ENCODE measurements around the gene BRINP3.

The BRINP3 gene

GRCh38 chr1:190303501-190303900 lies 174.2 kb downstream of the BRINP3 start:
- no peak for DNase-seq

- no peak for DNase-seq
These were observed 181.2 kb downstream of the BRINP3 start for GRCh38 chr1:190296453-190296852.

GRCh38 chr1:190289897-190290296 lies 187.8 kb downstream of the BRINP3 start:
- no peak for DNase-seq

GRCh38 chr1:190286111-190286510 lies 191.6 kb downstream of the BRINP3 start:
- no peak for DNase-seq

- no peak for DNase-seq
These were observed 200.6 kb downstream of the BRINP3 start for GRCh38 chr1:190277107-190277506.

DNA sequence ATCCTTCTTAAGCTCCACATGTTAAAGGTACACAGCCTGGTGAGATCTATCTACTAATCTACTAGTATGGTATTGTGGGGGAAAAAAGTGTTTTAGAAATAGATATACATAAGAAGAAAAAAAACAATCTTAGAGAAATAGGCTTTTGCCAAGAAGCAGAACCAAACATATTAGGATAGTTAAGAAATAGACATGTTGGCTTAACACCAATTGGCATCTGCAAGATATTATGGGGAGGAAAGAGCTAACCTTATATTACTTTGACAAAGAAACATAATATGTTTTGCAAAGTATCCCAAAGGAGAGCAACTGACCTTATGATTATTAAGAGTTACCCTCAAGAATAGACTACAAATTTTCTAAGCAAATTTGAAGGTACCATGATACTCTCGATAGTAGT lies 202.9 kb downstream of the BRINP3 start:
- no peak for DNase-seq

DNA sequence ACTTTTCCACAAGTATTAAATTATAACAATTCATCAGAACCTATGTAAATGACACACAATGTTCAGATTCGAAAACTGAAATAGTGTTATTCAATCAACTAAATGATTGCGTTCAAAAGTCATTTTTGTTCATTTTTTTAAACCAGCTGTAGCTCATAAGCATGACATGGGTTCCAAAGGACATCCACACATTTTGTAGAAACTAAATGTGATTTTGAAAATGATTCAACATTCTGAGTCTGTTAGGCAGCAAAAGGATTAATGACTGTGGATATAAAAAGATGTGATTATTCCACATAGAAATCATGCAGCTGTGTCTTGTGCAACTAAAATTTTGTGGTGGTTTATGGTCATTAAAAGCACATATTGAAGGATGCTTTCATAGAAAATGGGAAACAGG lies 204.5 kb downstream of the BRINP3 start:
- no peak for DNase-seq

GRCh38 chr1:190262538-190262937 lies 215.1 kb downstream of the BRINP3 start:
- no peak for DNase-seq

GRCh38 chr1:190259424-190259823 lies 218.2 kb downstream of the BRINP3 start:
- DNase-seq = no peak

GRCh38 chr1:190258003-190258402 lies 219.7 kb downstream of the BRINP3 start:
- no peak for DNase-seq

- no peak for DNase-seq
These were observed 225.6 kb downstream of the BRINP3 start for GRCh38 chr1:190252046-190252445.

DNA sequence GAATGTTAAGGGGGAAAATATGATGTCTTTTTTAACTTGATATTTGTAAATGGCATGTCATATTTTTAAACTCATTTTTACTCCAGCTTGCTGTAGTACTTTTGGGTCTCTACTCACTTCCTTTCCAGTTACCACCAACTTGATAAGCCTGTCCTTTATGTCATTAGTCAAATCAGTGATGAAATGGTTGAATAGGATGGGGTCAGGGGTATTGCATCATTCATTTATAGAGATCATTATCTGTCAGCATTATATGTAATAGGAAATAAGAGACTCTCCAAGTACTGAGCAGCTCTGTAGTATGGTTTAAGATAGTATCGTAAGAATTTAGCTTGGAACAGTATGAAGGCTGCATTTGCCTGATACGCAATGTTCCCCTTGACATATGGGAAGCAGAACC lies 227.3 kb downstream of the BRINP3 start:
- DNase-seq = no peak

- DNase-seq = no peak
These were observed 233.3 kb downstream of the BRINP3 start for GRCh38 chr1:190244406-190244805.

DNA sequence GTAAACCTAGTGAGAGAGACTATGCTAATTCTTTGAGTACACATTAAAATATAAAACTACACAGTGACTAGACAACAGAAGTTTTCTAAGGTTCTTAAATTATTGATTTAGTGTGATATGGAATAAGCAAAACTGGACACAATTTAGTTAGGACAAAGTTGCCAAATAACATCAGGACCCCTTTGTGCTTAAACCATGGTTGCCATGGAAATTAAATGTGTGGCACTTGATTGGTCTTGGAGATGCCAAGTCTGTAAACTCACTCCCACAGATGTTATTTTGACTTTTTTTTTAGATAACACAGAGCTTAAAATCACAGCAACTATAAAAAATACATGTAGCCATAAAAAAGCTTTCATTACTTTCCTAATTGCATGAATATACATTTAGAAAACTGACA lies 234.6 kb downstream of the BRINP3 start:
- no peak for DNase-seq

DNA sequence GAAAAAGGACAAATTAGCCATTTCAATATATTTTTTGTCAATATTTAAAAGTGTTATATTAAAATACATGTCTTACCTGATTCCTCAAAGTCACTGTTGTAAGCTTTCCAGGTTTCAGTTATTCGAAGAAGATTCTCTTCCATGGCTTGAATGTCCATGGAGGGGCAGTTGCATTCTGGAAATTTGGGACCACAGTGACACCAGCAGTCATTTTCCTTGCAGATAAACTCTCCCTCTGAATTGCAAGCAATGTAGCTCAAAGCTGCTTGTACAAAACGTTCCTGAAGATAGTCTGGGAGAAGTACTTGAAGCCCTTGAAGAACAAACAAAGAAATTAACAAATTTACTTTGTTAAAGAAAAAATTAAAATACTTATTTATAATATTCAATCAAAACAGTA lies 251.7 kb downstream of the BRINP3 start:
- no peak for DNase-seq

DNA sequence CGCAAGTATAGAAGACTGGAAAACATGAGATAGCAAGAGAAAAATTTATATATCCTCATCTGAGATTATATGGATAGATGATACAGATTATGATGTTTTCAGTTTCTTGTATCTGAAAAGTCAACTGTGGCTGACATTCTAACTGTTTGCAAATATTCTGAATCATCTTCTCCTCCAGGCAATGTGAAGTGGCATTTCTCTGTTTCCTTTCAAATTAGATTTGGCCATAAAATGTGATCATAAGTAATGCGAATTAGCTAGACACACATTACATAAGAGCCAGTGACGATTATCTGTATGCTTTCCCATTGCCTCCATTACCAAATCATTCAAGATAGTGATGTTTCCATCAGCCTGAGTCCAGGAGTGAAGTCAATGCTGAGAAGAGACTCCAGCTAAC lies 265.2 kb downstream of the BRINP3 start:
- no peak for DNase-seq

GRCh38 chr1:190207733-190208132 lies 269.9 kb downstream of the BRINP3 start:
- no peak for DNase-seq

GRCh38 chr1:190205713-190206112 lies 272.0 kb downstream of the BRINP3 start:
- DNase-seq = no peak

- no peak for DNase-seq
These were observed 281.6 kb downstream of the BRINP3 start for GRCh38 chr1:190196020-190196419.

- DNase-seq = no peak
These were observed 284.1 kb downstream of the BRINP3 start for GRCh38 chr1:190193508-190194115.

GRCh38 chr1:190192627-190193026 lies 285.0 kb downstream of the BRINP3 start:
- DNase-seq = no peak

GRCh38 chr1:190183588-190183987 lies 294.1 kb downstream of the BRINP3 start:
- DNase-seq = no peak

GRCh38 chr1:190179817-190180216 lies 297.8 kb downstream of the BRINP3 start:
- no peak for DNase-seq

DNA sequence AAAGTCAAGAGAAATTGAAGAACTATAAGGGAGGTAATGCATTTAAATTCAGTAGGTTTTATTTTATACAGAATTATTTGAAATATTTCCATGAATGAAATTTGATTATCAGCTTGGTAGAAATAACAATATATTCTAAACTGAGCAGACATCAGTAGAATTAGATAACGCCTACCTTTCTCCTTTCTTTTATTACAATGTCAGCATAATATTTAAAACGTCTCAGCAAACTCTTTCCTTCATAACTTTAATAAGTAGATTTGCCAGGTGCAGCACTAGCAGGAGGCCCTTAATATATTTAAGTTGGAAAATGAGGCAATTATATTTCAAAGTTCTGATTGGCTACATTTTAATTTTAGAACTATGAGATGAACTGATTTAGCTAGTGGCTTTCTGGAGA lies 298.8 kb downstream of the BRINP3 start:
- no peak for DNase-seq

DNA sequence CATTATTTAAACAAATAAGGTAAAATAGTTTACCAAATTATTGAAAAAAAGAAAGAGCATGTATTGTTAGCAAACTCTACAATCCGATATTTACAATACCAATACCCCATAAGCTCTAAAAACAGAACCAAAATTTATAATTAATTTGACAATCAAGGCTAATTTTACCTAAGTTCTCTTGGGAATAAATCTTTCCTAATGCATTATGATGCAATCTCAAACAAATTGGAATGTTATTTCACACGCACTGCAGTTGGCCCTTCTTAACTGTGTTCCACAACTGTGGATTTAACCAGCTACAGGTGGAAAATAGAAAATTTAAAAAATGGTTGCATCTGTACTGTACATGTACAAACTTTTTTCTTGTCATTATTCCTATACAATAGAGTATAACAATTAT lies 300.1 kb downstream of the BRINP3 start:
- DNase-seq = no peak

DNA sequence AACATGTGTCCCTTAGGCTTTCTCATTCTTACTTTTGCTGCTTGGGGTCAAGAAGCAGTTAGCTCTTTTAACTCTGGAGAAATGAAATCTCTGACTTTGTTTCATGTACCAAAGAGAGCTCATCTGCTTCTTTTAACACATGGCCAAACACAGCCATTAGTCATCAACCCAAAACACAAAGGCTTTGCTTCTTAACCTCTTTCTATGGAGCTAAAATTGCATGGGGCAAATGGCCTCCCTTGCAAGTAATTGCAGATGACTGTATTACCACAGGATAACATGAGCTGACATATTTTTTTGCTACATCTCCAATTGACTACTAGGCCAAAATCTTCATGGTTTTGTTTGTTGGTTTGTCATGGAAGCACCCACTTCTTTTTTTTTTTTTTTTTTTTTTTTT lies 300.9 kb downstream of the BRINP3 start:
- no peak for DNase-seq
